ENCODE results near the gene TRAPPC12. TPM values are rescaled to one million over a fixed set of nuclear protein-coding genes. Genes with fewer than 3 reads are reported as not detected.

The TRAPPC12 gene
- total RNA-seq, result 87.8 and 91.7 TPM in 2 replicates

- Mint-ChIP-seq H3K4me3 (peak within 1 kb of the TSS; percentile 99), H3K27me3 (no peaks in the 10 kb centered on the region), H3K4me1 (peaks cover 34% of the 10 kb centered on the region), H3K36me3 (ENCODE audit: low read depth) (peaks cover 27% of the 10 kb centered on the region), H3K27ac (peak within 1 kb of the TSS; percentile 98), H3K9me3 (no peaks in the 10 kb centered on the region)
- peak; percentile 99 for DNase-seq
- intact Hi-C loops (cut with micrococcal nuclease), result loop anchor here (5.0 kb wide), 1 partner anchor 768 kb away; no protein-coding TSS in a partner anchor
These were observed at the start of gene TRAPPC12 for GRCh38 chr2:3379647-3380534. Gene TRAPPC12 (plus strand): TSS chr2:3379694. CDS start chr2:3387624, 7,930 bp downstream.

- H3K9me3 Mint-ChIP-seq, result peaks cover 10% of the 10 kb centered on the region
- intact Hi-C loops (cut with micrococcal nuclease), result no loop called here
- H3K36me3 Mint-ChIP-seq (ENCODE audit: low read depth), result peaks cover 44% of the 10 kb centered on the region
- no peaks in the 10 kb centered on the region for H3K27me3 Mint-ChIP-seq
- no peaks in the 10 kb centered on the region for H3K4me1 Mint-ChIP-seq
- DNase-seq, result no peak
- no peak overlapping the region for H3K4me3 Mint-ChIP-seq
- H3K27ac Mint-ChIP-seq, result no peak overlapping the region
These were observed 47.4 kb upstream of the TRAPPC12 start for GRCh38 chr2:3332133-3332532.

- Mint-ChIP-seq H3K4me3 (no peak overlapping the region), H3K36me3 (ENCODE audit: low read depth) (peaks cover 55% of the 10 kb centered on the region), H3K9me3 (peaks cover 10% of the 10 kb centered on the region), H3K27me3 (no peaks in the 10 kb centered on the region), H3K27ac (no peak overlapping the region), H3K4me1 (no peaks in the 10 kb centered on the region)
- intact Hi-C loops (cut with micrococcal nuclease), result no loop called here
- DNase-seq, result no peak
These were observed 44.8 kb upstream of the TRAPPC12 start for GRCh38 chr2:3334392-3335345.

- H3K27me3 Mint-ChIP-seq, result no peaks in the 10 kb centered on the region
- H3K4me1 Mint-ChIP-seq, result peaks cover 4% of the 10 kb centered on the region
- H3K27ac Mint-ChIP-seq, result no peak overlapping the region
- H3K4me3 Mint-ChIP-seq, result no peak overlapping the region
- H3K36me3 Mint-ChIP-seq (ENCODE audit: low read depth), result peaks cover 51% of the 10 kb centered on the region
- intact Hi-C loops (cut with micrococcal nuclease), result no loop called here
- H3K9me3 Mint-ChIP-seq, result no peaks in the 10 kb centered on the region
- no peak for DNase-seq
These were observed 42.6 kb upstream of the TRAPPC12 start for GRCh38 chr2:3336844-3337243.

- Mint-ChIP-seq H3K4me1 (peaks cover 4% of the 10 kb centered on the region), H3K4me3 (no peak overlapping the region), H3K9me3 (no peaks in the 10 kb centered on the region), H3K27me3 (no peaks in the 10 kb centered on the region), H3K36me3 (ENCODE audit: low read depth) (peaks cover 38% of the 10 kb centered on the region), H3K27ac (no peak overlapping the region)
- intact Hi-C loops (cut with micrococcal nuclease), result no loop called here
- DNase-seq, result no peak
These were observed 41.2 kb upstream of the TRAPPC12 start for GRCh38 chr2:3338340-3338739.

- DNase-seq, result no peak
- H3K9me3 Mint-ChIP-seq, result no peaks in the 10 kb centered on the region
- H3K4me1 Mint-ChIP-seq, result peaks cover 4% of the 10 kb centered on the region
- H3K36me3 Mint-ChIP-seq (ENCODE audit: low read depth), result peaks cover 26% of the 10 kb centered on the region
- no peak overlapping the region for H3K27ac Mint-ChIP-seq
- intact Hi-C loops (cut with micrococcal nuclease), result no loop called here
- no peak overlapping the region for H3K4me3 Mint-ChIP-seq
- no peaks in the 10 kb centered on the region for H3K27me3 Mint-ChIP-seq
These were observed 39.4 kb upstream of the TRAPPC12 start for GRCh38 chr2:3340144-3340543.

- no peak overlapping the region for H3K4me3 Mint-ChIP-seq
- H3K4me1 Mint-ChIP-seq, result peaks cover 4% of the 10 kb centered on the region
- H3K27me3 Mint-ChIP-seq, result no peaks in the 10 kb centered on the region
- H3K27ac Mint-ChIP-seq, result no peak overlapping the region
- H3K9me3 Mint-ChIP-seq, result no peaks in the 10 kb centered on the region
- intact Hi-C loops (cut with micrococcal nuclease), result no loop called here
- no peak for DNase-seq
- H3K36me3 Mint-ChIP-seq (ENCODE audit: low read depth), result peaks cover 19% of the 10 kb centered on the region
These were observed 38.2 kb upstream of the TRAPPC12 start for GRCh38 chr2:3341336-3341735.

- Mint-ChIP-seq H3K36me3 (ENCODE audit: low read depth) (peaks cover 23% of the 10 kb centered on the region), H3K4me1 (peaks cover 4% of the 10 kb centered on the region), H3K27me3 (no peaks in the 10 kb centered on the region), H3K4me3 (no peak overlapping the region), H3K27ac (no peak overlapping the region), H3K9me3 (no peaks in the 10 kb centered on the region)
- DNase-seq, result no peak
- intact Hi-C loops (cut with micrococcal nuclease), result no loop called here
These were observed 37.2 kb upstream of the TRAPPC12 start for GRCh38 chr2:3342324-3342723.

GRCh38 chr2:3343012-3343411 is 36.5 kb upstream of the TRAPPC12 start:
- DNase-seq, result no peak
- peaks cover 24% of the 10 kb centered on the region for H3K36me3 Mint-ChIP-seq (ENCODE audit: low read depth)
- H3K27ac Mint-ChIP-seq, result no peak overlapping the region
- H3K9me3 Mint-ChIP-seq, result no peaks in the 10 kb centered on the region
- H3K4me1 Mint-ChIP-seq, result peaks cover 4% of the 10 kb centered on the region
- H3K4me3 Mint-ChIP-seq, result no peak overlapping the region
- intact Hi-C loops (cut with micrococcal nuclease), result no loop called here
- H3K27me3 Mint-ChIP-seq, result no peaks in the 10 kb centered on the region

GRCh38 chr2:3344897-3345296 is 34.6 kb upstream of the TRAPPC12 start:
- Mint-ChIP-seq H3K4me1 (peaks cover 4% of the 10 kb centered on the region), H3K4me3 (no peak overlapping the region), H3K9me3 (no peaks in the 10 kb centered on the region), H3K36me3 (ENCODE audit: low read depth) (peaks cover 30% of the 10 kb centered on the region), H3K27me3 (no peaks in the 10 kb centered on the region), H3K27ac (no peak overlapping the region)
- intact Hi-C loops (cut with micrococcal nuclease), result no loop called here
- DNase-seq, result no peak

GRCh38 chr2:3345621-3346020 is 33.9 kb upstream of the TRAPPC12 start:
- Mint-ChIP-seq H3K27ac (no peak overlapping the region), H3K27me3 (no peaks in the 10 kb centered on the region), H3K9me3 (peaks cover 6% of the 10 kb centered on the region), H3K4me3 (no peak overlapping the region), H3K36me3 (ENCODE audit: low read depth) (peaks cover 35% of the 10 kb centered on the region), H3K4me1 (peaks cover 4% of the 10 kb centered on the region)
- DNase-seq, result no peak
- intact Hi-C loops (cut with micrococcal nuclease), result no loop called here

GRCh38 chr2:3348767-3349166 is 30.7 kb upstream of the TRAPPC12 start:
- intact Hi-C loops (cut with micrococcal nuclease), result no loop called here
- H3K27me3 Mint-ChIP-seq, result no peaks in the 10 kb centered on the region
- peaks cover 57% of the 10 kb centered on the region for H3K36me3 Mint-ChIP-seq (ENCODE audit: low read depth)
- no peak overlapping the region for H3K27ac Mint-ChIP-seq
- no peak for DNase-seq
- no peaks in the 10 kb centered on the region for H3K4me1 Mint-ChIP-seq
- H3K4me3 Mint-ChIP-seq, result no peak overlapping the region
- peaks cover 13% of the 10 kb centered on the region for H3K9me3 Mint-ChIP-seq

- Mint-ChIP-seq H3K9me3 (peaks cover 16% of the 10 kb centered on the region), H3K4me1 (no peaks in the 10 kb centered on the region), H3K36me3 (ENCODE audit: low read depth) (peaks cover 62% of the 10 kb centered on the region), H3K27me3 (no peaks in the 10 kb centered on the region), H3K27ac (no peak overlapping the region), H3K4me3 (no peak overlapping the region)
- no peak for DNase-seq
- intact Hi-C loops (cut with micrococcal nuclease), result no loop called here
These were observed 30.2 kb upstream of the TRAPPC12 start for GRCh38 chr2:3349211-3349693.

- no peak overlapping the region for H3K27ac Mint-ChIP-seq
- peaks cover 10% of the 10 kb centered on the region for H3K4me1 Mint-ChIP-seq
- H3K27me3 Mint-ChIP-seq, result no peaks in the 10 kb centered on the region
- no peak overlapping the region for H3K4me3 Mint-ChIP-seq
- DNase-seq, result no peak
- H3K9me3 Mint-ChIP-seq, result peaks cover 16% of the 10 kb centered on the region
- H3K36me3 Mint-ChIP-seq (ENCODE audit: low read depth), result peaks cover 44% of the 10 kb centered on the region
- intact Hi-C loops (cut with micrococcal nuclease), result no loop called here
These were observed 24.5 kb upstream of the TRAPPC12 start for GRCh38 chr2:3354986-3355385.

Data from activated CD4-positive, alpha-beta T cell treated with anti-CD3 and anti-CD28 coated beads, Interleukin-2, amount 10 ng/mL, durations not matched to agents 24 days and 14 days (primary cell).